ENCODE results near the gene PHACTR1.

Gene PHACTR1

GRCh38 chr6:12891595-12891994 is 175.0 kb downstream of the PHACTR1 start:
- DNase-seq (ENCODE audit: low spot score), result no peak
- POLR2A ChIA-PET (ENCODE audit: low non-redundant PET), result no interaction called here
- H3K27ac ChIP-seq, result no peak overlapping the region
- TF ChIP-seq CTCF (conservative IDR thresholded peaks at IDR 0.05; ENCODE audit: low read depth), result no peak
- CTCF ChIA-PET, result no interaction called here

- CTCF ChIA-PET, result interaction anchor here (0.5 kb wide), 1 partner anchor 964 kb away, joined by 3 read pairs; no protein-coding TSS in a partner anchor
- POLR2A ChIA-PET (ENCODE audit: low non-redundant PET), result no interaction called here
- no peak for TF ChIP-seq CTCF (conservative IDR thresholded peaks at IDR 0.05; ENCODE audit: low read depth)
- no peak overlapping the region for H3K27ac ChIP-seq
- no peak for DNase-seq (ENCODE audit: low spot score)
Measured at GRCh38 chr6:12892151-12892550, 175.6 kb downstream of the PHACTR1 start.

GRCh38 chr6:12893036-12893435 is 176.5 kb downstream of the PHACTR1 start:
- DNase-seq (ENCODE audit: low spot score), result no peak
- ChIA-PET CTCF (interaction anchor here (0.6 kb wide), 1 partner anchor 1893 kb away, joined by 3 read pairs; no protein-coding TSS in a partner anchor), POLR2A (ENCODE audit: low non-redundant PET) (no interaction called here)
- H3K27ac ChIP-seq, result no peak overlapping the region
- TF ChIP-seq CTCF (conservative IDR thresholded peaks at IDR 0.05; ENCODE audit: low read depth), result no peak

- no peak overlapping the region for H3K27ac ChIP-seq
- CTCF ChIA-PET, result interaction anchor here (1.2 kb wide), 1 partner anchor 15 kb away, joined by 5 read pairs; no protein-coding TSS in a partner anchor
Measured at GRCh38 chr6:12895721-12896120, 179.2 kb downstream of the PHACTR1 start.

GRCh38 chr6:12896208-12896733 is 179.7 kb downstream of the PHACTR1 start:
- CTCF ChIA-PET, result interaction anchor here (1.2 kb wide), 1 partner anchor 15 kb away, joined by 5 read pairs; no protein-coding TSS in a partner anchor
- TF ChIP-seq CTCF (conservative IDR thresholded peaks at IDR 0.05; ENCODE audit: low read depth), result no peak
- no peak for DNase-seq (ENCODE audit: low spot score)
- no peak overlapping the region for H3K27ac ChIP-seq
- POLR2A ChIA-PET (ENCODE audit: low non-redundant PET), result no interaction called here

More at GRCh38 chr6:12895721-12896120, 179.2 kb downstream of the PHACTR1 start:
- no peak for DNase-seq (ENCODE audit: low spot score)
- no peak for TF ChIP-seq CTCF (conservative IDR thresholded peaks at IDR 0.05; ENCODE audit: low read depth)
- POLR2A ChIA-PET (ENCODE audit: low non-redundant PET), result no interaction called here

GRCh38 chr6:12898603-12899002 is 182.0 kb downstream of the PHACTR1 start:
- TF ChIP-seq CTCF (conservative IDR thresholded peaks at IDR 0.05; ENCODE audit: low read depth), result no peak
- no peak for DNase-seq (ENCODE audit: low spot score)
- ChIA-PET CTCF (interaction anchor here (0.6 to 0.8 kb wide), 3 partner anchors 9 to 189 kb away, joined by 3 read pairs; no protein-coding TSS in a partner anchor), POLR2A (ENCODE audit: low non-redundant PET) (no interaction called here)
- H3K27ac ChIP-seq, result no peak overlapping the region
